Activated T-helper 1 cell treated with anti-CD3 and anti-CD28 coated beads, Interleukin-12 subunit alpha, Interleukin-12 subunit beta, Interleukin-2, Interleukin-4 antibody, amounts not matched to agents 30 ng/mL and 10 ng/mL and 1 ng/mL, durations not matched to agents 14 hours and 24 hours and 36 hours (primary cell): Measurements from ENCODE around the gene KLRC3. TPM values are rescaled to one million over a fixed set of nuclear protein-coding genes. Genes with fewer than 3 reads are reported as not detected.
"Not testable (repeated sequence)": the region's sequence is repeated elsewhere in the genome, so short reads cannot be mapped to it uniquely, and the experiment has no call there.

ENCODE experiments used
- DNase-seq: peaks from one replicate; pipeline ENCODE4 v3.0.0; 2021; ENCODE audit warnings: low spot score
- H3K27ac Mint-ChIP-seq: one replicate; pipeline ENCODE4 v1.8.0; 2021; ENCODE audit warnings: mild to moderate bottlenecking, mixed read lengths
- H3K27me3 Mint-ChIP-seq: one replicate; pipeline ENCODE4 v1.8.0; 2022; ENCODE audit warnings: mild to moderate bottlenecking, moderate library complexity, mixed read lengths; ENCODE audit not compliant: insufficient read depth
- H3K36me3 Mint-ChIP-seq: one replicate; pipeline ENCODE4 v1.8.0; 2021; ENCODE audit warnings: low read depth, mixed read lengths
- H3K4me1 Mint-ChIP-seq: one replicate; pipeline ENCODE4 v1.8.0; 2021; ENCODE audit warnings: low read depth, mixed read lengths
- H3K4me3 Mint-ChIP-seq: one replicate; pipeline ENCODE4 v1.8.0; 2021; ENCODE audit warnings: mild to moderate bottlenecking, moderate library complexity, mixed read lengths
- H3K9me3 Mint-ChIP-seq: one replicate; pipeline ENCODE4 v1.8.0; 2021; ENCODE audit warnings: mixed read lengths
- intact Hi-C: fragments of 100-400 bp; cut with micrococcal nuclease; formaldehyde crosslinking; loops from one replicate; pipeline ENCODE4 v1.15.1; 2024
- total RNA-seq: library from RNA; stranded (reverse); gene quantifications from 2 replicates; pipeline ENCODE4 v1.2.3, GENCODE V29; 2022

Gene KLRC3
- total RNA-seq, 1 donor from 2014 or later = not detected

- H3K36me3 Mint-ChIP-seq, intact Hi-C loops, H3K4me1 Mint-ChIP-seq, DNase-seq, H3K9me3 Mint-ChIP-seq, H3K4me3 Mint-ChIP-seq, H3K27me3 Mint-ChIP-seq, H3K27ac Mint-ChIP-seq: not testable (repeated sequence)
Measured at GRCh38 chr12:10378737-10379136, 41.7 kb downstream of the KLRC3 start.

- Mint-ChIP-seq H3K4me1 (peaks cover 5% of the 10 kb centered on the region), H3K36me3 (no peaks in the 10 kb centered on the region), H3K27ac (no peak overlapping the region), H3K9me3 (no peaks in the 10 kb centered on the region), H3K4me3 (no peak overlapping the region), H3K27me3 (peaks cover 16% of the 10 kb centered on the region)
- intact Hi-C loops = no loop called here
- no peak for DNase-seq
Measured at GRCh38 chr12:10374624-10375018, 45.8 kb downstream of the KLRC3 start.

- Mint-ChIP-seq H3K9me3 (peaks cover 6% of the 10 kb centered on the region), H3K27me3 (peaks cover 27% of the 10 kb centered on the region), H3K4me1 (peaks cover 5% of the 10 kb centered on the region), H3K36me3 (no peaks in the 10 kb centered on the region), H3K27ac (no peak overlapping the region), H3K4me3 (no peak overlapping the region)
- DNase-seq = no peak
- intact Hi-C loops = no loop called here
Measured at GRCh38 chr12:10372559-10372958, 47.8 kb downstream of the KLRC3 start.

GRCh38 chr12:10371893-10372535, 48.4 kb downstream of the KLRC3 start:
- H3K4me3 Mint-ChIP-seq, H3K27ac Mint-ChIP-seq, H3K9me3 Mint-ChIP-seq, DNase-seq, H3K36me3 Mint-ChIP-seq, intact Hi-C loops, H3K4me1 Mint-ChIP-seq: not testable (repeated sequence)
- H3K27me3 Mint-ChIP-seq = peaks cover 33% of the 10 kb centered on the region

GRCh38 chr12:10369557-10370415, 50.6 kb downstream of the KLRC3 start:
- DNase-seq = no peak
- Mint-ChIP-seq H3K9me3 (peaks cover 6% of the 10 kb centered on the region), H3K4me1 (peaks cover 5% of the 10 kb centered on the region), H3K27ac (no peak overlapping the region), H3K36me3 (no peaks in the 10 kb centered on the region), H3K4me3 (no peak overlapping the region), H3K27me3 (peaks cover 33% of the 10 kb centered on the region)
- intact Hi-C loops = no loop called here

- Mint-ChIP-seq H3K4me3 (no peak overlapping the region), H3K27me3 (peaks cover 31% of the 10 kb centered on the region), H3K9me3 (peaks cover 6% of the 10 kb centered on the region), H3K27ac (no peak overlapping the region), H3K4me1 (peaks cover 5% of the 10 kb centered on the region), H3K36me3 (no peaks in the 10 kb centered on the region)
- intact Hi-C loops = no loop called here
- DNase-seq = no peak
Measured at GRCh38 chr12:10368206-10369171, 51.9 kb downstream of the KLRC3 start.

- H3K4me3 Mint-ChIP-seq, intact Hi-C loops, H3K27ac Mint-ChIP-seq, H3K4me1 Mint-ChIP-seq, H3K36me3 Mint-ChIP-seq, H3K9me3 Mint-ChIP-seq, DNase-seq: not testable (repeated sequence)
- peaks cover 29% of the 10 kb centered on the region for H3K27me3 Mint-ChIP-seq
Measured at GRCh38 chr12:10367714-10368113, 52.7 kb downstream of the KLRC3 start.

GRCh38 chr12:10366875-10367274, 53.5 kb downstream of the KLRC3 start:
- intact Hi-C loops = no loop called here
- no peak for DNase-seq
- Mint-ChIP-seq H3K36me3 (no peaks in the 10 kb centered on the region), H3K27me3 (peaks cover 32% of the 10 kb centered on the region), H3K9me3 (peaks cover 6% of the 10 kb centered on the region), H3K4me3 (no peak overlapping the region), H3K4me1 (no peaks in the 10 kb centered on the region), H3K27ac (no peak overlapping the region)

GRCh38 chr12:10365696-10366405, 54.5 kb downstream of the KLRC3 start:
- no peaks in the 10 kb centered on the region for H3K36me3 Mint-ChIP-seq
- DNase-seq = no peak
- peaks cover 6% of the 10 kb centered on the region for H3K9me3 Mint-ChIP-seq
- intact Hi-C loops = loop anchor here (1.0 to 2.0 kb wide), 3 partner anchors 46 to 153 kb away; partner anchors contain the start of gene GABARAPL1
- no peak overlapping the region for H3K27ac Mint-ChIP-seq
- H3K4me3 Mint-ChIP-seq = no peak overlapping the region
- no peaks in the 10 kb centered on the region for H3K4me1 Mint-ChIP-seq
- peaks cover 33% of the 10 kb centered on the region for H3K27me3 Mint-ChIP-seq

GRCh38 chr12:10364815-10365622, 55.4 kb downstream of the KLRC3 start:
- no peak overlapping the region for H3K27ac Mint-ChIP-seq
- H3K36me3 Mint-ChIP-seq = no peaks in the 10 kb centered on the region
- intact Hi-C loops = loop anchor here (1.0 to 5.0 kb wide), 4 partner anchors 45 to 1338 kb away; partner anchors contain the start of gene GABARAPL1
- H3K4me3 Mint-ChIP-seq = no peak overlapping the region
- H3K27me3 Mint-ChIP-seq = peaks cover 39% of the 10 kb centered on the region
- H3K9me3 Mint-ChIP-seq = peaks cover 6% of the 10 kb centered on the region
- DNase-seq = peak; percentile 52
- no peaks in the 10 kb centered on the region for H3K4me1 Mint-ChIP-seq

- intact Hi-C loops = loop anchor here (2.0 to 5.0 kb wide), 3 partner anchors 59 to 1337 kb away; partner anchors contain the start of gene GABARAPL1
Measured at GRCh38 chr12:10363914-10364814, 56.2 kb downstream of the KLRC3 start.

More at GRCh38 chr12:10363914-10364814, 56.2 kb downstream of the KLRC3 start:
- DNase-seq = peak; percentile 16
- H3K4me3 Mint-ChIP-seq = no peak overlapping the region
- H3K27me3 Mint-ChIP-seq = peaks cover 41% of the 10 kb centered on the region
- H3K9me3 Mint-ChIP-seq = peaks cover 6% of the 10 kb centered on the region
- no peaks in the 10 kb centered on the region for H3K4me1 Mint-ChIP-seq
- H3K36me3 Mint-ChIP-seq = no peaks in the 10 kb centered on the region
- no peak overlapping the region for H3K27ac Mint-ChIP-seq
